ENCODE measurements around the gene POLK.

DNA sequence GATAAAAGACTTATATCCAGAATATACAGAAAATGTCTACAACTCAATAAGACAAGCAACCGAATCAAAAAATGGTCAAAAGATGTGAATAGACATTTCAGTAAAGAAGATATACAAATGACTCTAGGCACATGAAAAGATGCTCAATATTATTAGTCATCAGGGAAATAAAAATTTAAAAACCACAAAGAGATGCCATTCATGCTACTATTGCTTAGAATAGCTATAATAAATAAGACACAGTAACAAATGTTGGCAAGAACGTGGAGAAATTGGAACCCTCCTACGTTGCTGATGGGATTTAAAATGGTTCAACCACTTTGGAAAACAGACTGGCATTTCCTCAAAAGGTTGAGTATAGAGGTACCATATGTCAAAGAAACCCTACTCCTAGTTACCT is 39.8 kb downstream of the POLK start:
- TF ChIP-seq, protein P1, sequence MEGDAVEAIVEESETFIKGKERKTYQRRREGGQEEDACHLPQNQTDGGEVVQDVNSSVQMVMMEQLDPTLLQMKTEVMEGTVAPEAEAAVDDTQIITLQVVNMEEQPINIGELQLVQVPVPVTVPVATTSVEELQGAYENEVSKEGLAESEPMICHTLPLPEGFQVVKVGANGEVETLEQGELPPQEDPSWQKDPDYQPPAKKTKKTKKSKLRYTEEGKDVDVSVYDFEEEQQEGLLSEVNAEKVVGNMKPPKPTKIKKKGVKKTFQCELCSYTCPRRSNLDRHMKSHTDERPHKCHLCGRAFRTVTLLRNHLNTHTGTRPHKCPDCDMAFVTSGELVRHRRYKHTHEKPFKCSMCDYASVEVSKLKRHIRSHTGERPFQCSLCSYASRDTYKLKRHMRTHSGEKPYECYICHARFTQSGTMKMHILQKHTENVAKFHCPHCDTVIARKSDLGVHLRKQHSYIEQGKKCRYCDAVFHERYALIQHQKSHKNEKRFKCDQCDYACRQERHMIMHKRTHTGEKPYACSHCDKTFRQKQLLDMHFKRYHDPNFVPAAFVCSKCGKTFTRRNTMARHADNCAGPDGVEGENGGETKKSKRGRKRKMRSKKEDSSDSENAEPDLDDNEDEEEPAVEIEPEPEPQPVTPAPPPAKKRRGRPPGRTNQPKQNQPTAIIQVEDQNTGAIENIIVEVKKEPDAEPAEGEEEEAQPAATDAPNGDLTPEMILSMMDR (conservative IDR thresholded peaks at IDR 0.05): no peak
- no peak for TF ChIP-seq EZH2 (IDR thresholded peaks at IDR 0.05; ENCODE audit: low read depth)
